Thyroid gland (tissue), 4 donors: ENCODE measurements around the gene PBXIP1. TPM values are rescaled to one million over a fixed set of nuclear protein-coding genes. Genes with fewer than 3 reads are reported as not detected.
"Not testable (repeated sequence)": the region's sequence is repeated elsewhere in the genome, so short reads cannot be mapped to it uniquely, and the experiment has no call there.

Experiments
- DNase-seq, 2 donors: peaks; one replicate each; pipeline ENCODE4 v3.0.0-alpha.2; 2019
- H3K27ac ChIP-seq, 3 donors: fragments of 200-600 bp; sonication (generic); 1 replicate in 2 of 3; 2 replicates in 1 of 3; pipeline ENCODE4 v1.5.1; 2016 to 2019; ENCODE audit warnings: mild to moderate bottlenecking in 1 of 3, moderate library complexity in 1 of 3
- H3K27me3 ChIP-seq: fragments of 200-600 bp; sonication (generic); one replicate; pipeline ENCODE4 v1.5.1; 2019
- H3K36me3 ChIP-seq, 2 donors: fragments of 200-600 bp; sonication (generic); one replicate each; pipeline ENCODE4 v1.5.1; 2016 to 2019
- H3K4me1 ChIP-seq, 2 donors: fragments of 200-600 bp; sonication (generic); one replicate each; pipeline ENCODE4 v1.5.1; 2017 to 2019
- H3K4me3 ChIP-seq, 3 donors: fragments of 200-600 bp; sonication (generic); replicated peaks in 1 of 3; 1 replicate in 2 of 3; 2 replicates in 1 of 3; pipeline ENCODE4 v1.5.1; 2016; ENCODE audit warnings: mild to moderate bottlenecking in 1 of 3
- H3K9me3 ChIP-seq: fragments of 200-600 bp; sonication (generic); one replicate; pipeline ENCODE4 v1.5.1; 2017
- CTCF ChIP-seq, 6 experiments: fragments of 200-600 bp in 3 of 6; fragments of 450-650 bp in 3 of 6; sonication (generic) in 3 of 6; IDR thresholded peaks; one replicate each; pipeline ENCODE4 v1.5.1; 2016 to 2019; ENCODE audit warnings: antibody characterized with exemption in 6 of 6, mild to moderate bottlenecking in 2 of 6, inconsistent platforms in 1 of 6, moderate library complexity in 1 of 6
- POLR2A ChIP-seq, 2 donors: fragments of 450-650 bp; IDR thresholded peaks; one replicate each; pipeline ENCODE4 v1.6.1; 2017; ENCODE audit warnings: antibody characterized with exemption in 2 of 2, mild to moderate bottlenecking in 2 of 2, moderate library complexity in 1 of 2
- WGBS, 2 donors: methylation state at CpG; one replicate each; pipeline ENCODE4 v1.1.5; 2017; 5-methylcytosine and 5-hydroxymethylcytosine counted together
- intact Hi-C: fragments of 100-400 bp; cut with DNase I; formaldehyde crosslinking; loops from one replicate; pipeline ENCODE4 v1.15.1; 2023
- total RNA-seq, 4 donors: library from RNA; depleted of rRNA; stranded (reverse); fragments of >200 nt; gene quantifications; one replicate each; pipeline ENCODE4 v1.2.3, GENCODE V29; 2016

The PBXIP1 gene
- total RNA-seq, 4 donors from 2014 or later = 139 to 205 (median 181) TPM

- H3K4me3 ChIP-seq = peak within 1 kb of the TSS; percentile 44 to 82 (median 48)
- no peaks in the 10 kb centered on the region for H3K27me3 ChIP-seq
- H3K27ac ChIP-seq = peak within 1 kb of the TSS; percentile 41 to 68 (median 54)
- TF ChIP-seq POLR2A (IDR thresholded peaks at IDR 0.05) (peak in 1 of 2 donors; percentile 65), CTCF (IDR thresholded peaks at IDR 0.05) (no peak)
- no peaks in the 10 kb centered on the region for H3K9me3 ChIP-seq
- intact Hi-C loops = no loop called here
- H3K4me1 ChIP-seq = peaks cover 15 to 20% of the 10 kb centered on the region in 2 donors
- peaks cover 3 to 7% of the 10 kb centered on the region in 2 donors for H3K36me3 ChIP-seq
- 0% methylated on average over 26 of the region's 26 CpGs for WGBS, 2 donors
- peak; percentile 96 to 97 for DNase-seq
These were observed 27.2 kb upstream of the PBXIP1 start, which contains the start of gene FLAD1 for GRCh38 chr1:154982897-154983648. Gene FLAD1, plus strand, starts transcription at chr1:154983344. Its CDS starts 351 bp downstream, at chr1:154983695.

- no peaks in the 10 kb centered on the region for H3K27me3 ChIP-seq
- peak overlapping the region in 1 of 3 donors; percentile 19 for H3K4me3 ChIP-seq
- H3K9me3 ChIP-seq = no peaks in the 10 kb centered on the region
- intact Hi-C loops = no loop called here
- no peak for DNase-seq
- H3K4me1 ChIP-seq = peaks cover 15 to 20% of the 10 kb centered on the region in 2 donors
- H3K36me3 ChIP-seq = no peaks in the 10 kb centered on the region
- H3K27ac ChIP-seq = no peak overlapping the region
- WGBS, 2 donors = 66% methylated on average over 6 of the region's 6 CpGs
- no peak for TF ChIP-seq CTCF (IDR thresholded peaks at IDR 0.05)
- no peak for TF ChIP-seq POLR2A (IDR thresholded peaks at IDR 0.05)
These were observed 26.4 kb upstream of the PBXIP1 start for GRCh38 chr1:154982341-154982740.

GRCh38 chr1:154978360-154978759, 22.5 kb upstream of the PBXIP1 start:
- intact Hi-C loops = no loop called here
- Histone ChIP-seq H3K36me3 (no peaks in the 10 kb centered on the region), H3K4me1 (peaks cover 0 to 15% of the 10 kb centered on the region in 2 donors), H3K27me3 (no peaks in the 10 kb centered on the region), H3K27ac (no peak overlapping the region), H3K9me3 (no peaks in the 10 kb centered on the region), H3K4me3 (no peak overlapping the region)
- TF ChIP-seq CTCF (IDR thresholded peaks at IDR 0.05) (no peak), POLR2A (IDR thresholded peaks at IDR 0.05) (no peak)
- 90 to 97% methylated on average over 3 of the region's 3 CpGs for WGBS, 2 donors
- DNase-seq = no peak

- DNase-seq, H3K27me3 ChIP-seq, intact Hi-C loops, H3K36me3 ChIP-seq, H3K4me3 ChIP-seq, H3K9me3 ChIP-seq, H3K27ac ChIP-seq: not testable (repeated sequence)
- peaks cover 4 to 20% of the 10 kb centered on the region in 2 donors for H3K4me1 ChIP-seq
- 86 to 90% methylated on average over 3 of the region's 3 CpGs for WGBS, 2 donors
These were observed 21.9 kb upstream of the PBXIP1 start for GRCh38 chr1:154977762-154978161.

GRCh38 chr1:154975409-154976059, 19.6 kb upstream of the PBXIP1 start:
- TF ChIP-seq CTCF (IDR thresholded peaks at IDR 0.05) = no peak
- no peak for TF ChIP-seq POLR2A (IDR thresholded peaks at IDR 0.05)
- Histone ChIP-seq H3K9me3 (no peaks in the 10 kb centered on the region), H3K4me3 (peak overlapping the region; percentile 11 to 51 (median 16)), H3K27ac (peak overlapping the region; percentile 81 to 98 (median 95)), H3K4me1 (peaks cover 26 to 38% of the 10 kb centered on the region in 2 donors), H3K27me3 (no peaks in the 10 kb centered on the region), H3K36me3 (no peaks in the 10 kb centered on the region)
- peak; percentile 63 to 66 for DNase-seq
- intact Hi-C loops = no loop called here
- WGBS, 2 donors = 0 to 1% methylated on average over 24 of the region's 24 CpGs
